K562 (cell line): ENCODE results near the gene GRIK1. TPM values are rescaled to one million over a fixed set of nuclear protein-coding genes. Genes with fewer than 3 reads are reported as not detected.

ENCODE experiments used
- C11orf30 ChIP-seq: fragments of 450-650 bp; IDR thresholded peaks from 2 replicates; pipeline ENCODE4 v1.6.1; 2016; ENCODE audit warnings: low read depth, mild to moderate bottlenecking
- CBFA2T2 ChIP-seq: fragments of 450-650 bp; conservative IDR thresholded peaks from 2 replicates; pipeline ENCODE4 v1.6.1; 2017; ENCODE audit warnings: mild to moderate bottlenecking
- CREBBP ChIP-seq: IDR thresholded peaks from one replicate; pipeline ENCODE4 v1.6.1; 2012; ENCODE audit warnings: low read depth, mild to moderate bottlenecking, control low read depth, inconsistent platforms, low read length
- DACH1 ChIP-seq: fragments of 450-650 bp; IDR thresholded peaks from 2 replicates; pipeline ENCODE4 v1.6.1; 2018; ENCODE audit not compliant: partially characterized antibody
- HDGF ChIP-seq: fragments of 450-650 bp; IDR thresholded peaks from 2 replicates; pipeline ENCODE4 v1.6.1; 2016
- HNRNPLL ChIP-seq: fragments of 200-400 bp; formaldehyde crosslinking; IDR thresholded peaks from 2 replicates; pipeline ENCODE4 v1.6.1; 2017; ENCODE audit warnings: low read length, low read depth, mild to moderate bottlenecking; ENCODE audit not compliant: poor library complexity, severe bottlenecking
- HOXB6 ChIP-seq: fragments of 250-450 bp; sonication (Bioruptor Pico); IDR thresholded peaks from 2 replicates; pipeline ENCODE4 v1.5.1; 2022; ENCODE audit warnings: mild to moderate bottlenecking, borderline replicate concordance
- IRF2 ChIP-seq: sonication (generic); formaldehyde crosslinking; IDR thresholded peaks from 2 replicates; pipeline ENCODE4 v1.8.1; 2022; ENCODE audit warnings: mild to moderate bottlenecking, missing genetic modification reagents
- LCOR ChIP-seq: sonication (generic); formaldehyde crosslinking; IDR thresholded peaks from 2 replicates; pipeline ENCODE4 v1.8.0; 2022; ENCODE audit warnings: mild to moderate bottlenecking, missing genetic modification reagents
- MAFF ChIP-seq: IDR thresholded peaks from 2 replicates; pipeline ENCODE4 v1.6.1; 2012; ENCODE audit warnings: low read length, improper control_type of control experiment
- MEIS2 ChIP-seq: fragments of 450-650 bp; IDR thresholded peaks from 2 replicates; pipeline ENCODE4 v1.6.1; 2014; ENCODE audit warnings: mild to moderate bottlenecking; ENCODE audit not compliant: partially characterized antibody
- MTA3 ChIP-seq: fragments of 450-650 bp; formaldehyde crosslinking; IDR thresholded peaks from 2 replicates; pipeline ENCODE4 v1.6.1; 2017; ENCODE audit warnings: mild to moderate bottlenecking, borderline replicate concordance
- PKNOX1 ChIP-seq: fragments of 450-650 bp; IDR thresholded peaks from 2 replicates; pipeline ENCODE4 v1.6.1; 2016
- RAD21 ChIP-seq, 2 experiments: fragments of 250-450 bp in 1 of 2; fragments of 450-650 bp in 1 of 2; sonication (Bioruptor Pico) in 1 of 2; formaldehyde crosslinking in 1 of 2; IDR thresholded peaks in 1 of 2; conservative IDR thresholded peaks in 1 of 2; 2 replicates each; pipeline versions ENCODE4 v1.4.0 to v1.8.0; 2020 to 2022; ENCODE audit warnings: mild to moderate bottlenecking in 2 of 2, moderate library complexity in 1 of 2
- RBM39 ChIP-seq: fragments of 200-400 bp; formaldehyde crosslinking; optimal IDR thresholded peaks from 2 replicates; pipeline ENCODE3; 2018; ENCODE audit warnings: low read depth, low read length
- SLC30A9 ChIP-seq: fragments of 250-450 bp; sonication (Bioruptor Pico); IDR thresholded peaks from 2 replicates; pipeline ENCODE4 v1.8.0; 2022; ENCODE audit warnings: mild to moderate bottlenecking, moderate library complexity
- SPI1 ChIP-seq: IDR thresholded peaks from 2 replicates; pipeline ENCODE4 v1.6.1; 2011; ENCODE audit warnings: low read depth, low read length, control low read depth, borderline replicate concordance
- SRSF7 ChIP-seq: fragments of 200-400 bp; formaldehyde crosslinking; optimal IDR thresholded peaks from 2 replicates; pipeline ENCODE3; 2017; ENCODE audit warnings: mild to moderate bottlenecking, low read depth, low read length
- TARDBP ChIP-seq: fragments of 450-650 bp; IDR thresholded peaks from 2 replicates; pipeline ENCODE4 v1.6.1; 2016
- TBP ChIP-seq: optimal IDR thresholded peaks from 2 replicates; pipeline ENCODE3; 2011; ENCODE audit warnings: low read depth, low read length, improper control_type of control experiment
- THRAP3 ChIP-seq: fragments of 450-650 bp; IDR thresholded peaks from 2 replicates; pipeline ENCODE4 v1.6.1; 2016; ENCODE audit warnings: mild to moderate bottlenecking, inconsistent platforms, borderline replicate concordance
- ZNF436 ChIP-seq: fragments of 250-450, 450-650 bp; sonication (Bioruptor Pico); formaldehyde crosslinking; IDR thresholded peaks from 2 replicates; pipeline ENCODE4 v1.7.0; 2020; ENCODE audit warnings: mild to moderate bottlenecking
- polyA plus RNA-seq, 8 experiments: library from polyadenylated mRNA; depleted of rRNA in 4 of 8; stranded (reverse) in 5 of 8; unstranded in 3 of 8; fragments of >200 nt; fragmentation: Nextera tagmentation in 2 of 8; fragmentation: Illumina TruSeq in 1 of 8; extraction: Ambion mirVana in 2 of 8; extraction: Trizol in 1 of 8; gene quantifications; 2 replicates each; pipeline versions ENCODE4 v1.2.1 to v1.2.3, GENCODE V29; 2011 to 2014; ENCODE audit warnings: inconsistent platforms in 1 of 8, missing spikeins in 1 of 8
- total RNA-seq, 7 experiments: library from RNA; depleted of rRNA in 6 of 7; stranded (reverse); fragments of >200 nt in 6 of 7; fragmentation: Illumina TruSeq in 2 of 7; extraction: Trizol in 2 of 7; gene quantifications; 2 replicates each; pipeline versions ENCODE4 v1.2.1 to v1.2.3, GENCODE V29; 2011 to 2021; ENCODE audit warnings: low replicate concordance in 1 of 7
- TF ChIP-seq, protein P1 (sequence below): fragments of 450-650 bp; conservative IDR thresholded peaks from 2 replicates; pipeline ENCODE4 v1.6.1; 2016; ENCODE audit warnings: missing genetic modification characterization, low read depth, mild to moderate bottlenecking, missing compliant biosample characterization, moderate library complexity

The GRIK1 gene
- total and polyA plus RNA-seq, 9 of the 15 experiments (the other 6 are each of a cell fraction or from before 2014, with no cell fraction given) = 0.17 to 2.8 (median 0.53) TPM

- TF ChIP-seq IRF2 (no peak), PKNOX1 (peak; percentile 53), CREBBP (no peak), ZNF436 (CRISPR knock-in tag) (no peak), C11orf30 (no peak), HDGF (0 out of 2 replicates have a peak, but pooled peaks have one; percentile 29), SRSF7 (no peak), RBM39 (no peak), TBP (no peak), SLC30A9 (CRISPR knock-in tag) (no peak), THRAP3 (no peak), HOXB6 (CRISPR knock-in tag) (no peak), CBFA2T2 (no peak), LCOR (CRISPR knock-in tag) (0 out of 2 replicates have a peak, but pooled peaks have one; percentile 37), MTA3 (peak; percentile 43; the same call in 1 of the 2 replicates), TARDBP (no peak), MAFF (no peak), HNRNPLL (no peak), DACH1 (no peak), SPI1 (0 out of 2 replicates have a peak, but pooled peaks have one; percentile 11), RAD21 (CRISPR knock-in tag; conservative IDR thresholded peaks at IDR 0.05 in 1 of 2, IDR thresholded peaks at IDR 0.05 in 1 of 2) (peak in 1 of 2 experiments; percentile 17; a peak in 3 of 4 replicates), MEIS2 (peak; percentile 3)
- TF ChIP-seq, protein P1, sequence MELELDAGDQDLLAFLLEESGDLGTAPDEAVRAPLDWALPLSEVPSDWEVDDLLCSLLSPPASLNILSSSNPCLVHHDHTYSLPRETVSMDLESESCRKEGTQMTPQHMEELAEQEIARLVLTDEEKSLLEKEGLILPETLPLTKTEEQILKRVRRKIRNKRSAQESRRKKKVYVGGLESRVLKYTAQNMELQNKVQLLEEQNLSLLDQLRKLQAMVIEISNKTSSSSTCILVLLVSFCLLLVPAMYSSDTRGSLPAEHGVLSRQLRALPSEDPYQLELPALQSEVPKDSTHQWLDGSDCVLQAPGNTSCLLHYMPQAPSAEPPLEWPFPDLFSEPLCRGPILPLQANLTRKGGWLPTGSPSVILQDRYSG (tag) = 0 out of 2 replicates have a peak, but pooled peaks have one; percentile 19
Measured at GRCh38 chr21:29650523-29651022, 289.2 kb downstream of the GRIK1 start (continued).
